MCF 10A (cell line): Measurements from ENCODE around the gene C19orf73. TPM values are rescaled to one million over a fixed set of nuclear protein-coding genes. Genes with fewer than 3 reads are reported as not detected.
A peak's percentile ranks its signal among the peaks of the same experiment; 100 is the strongest.

ENCODE experiments used
- BruUV-seq: library from RNA; stranded (reverse); fragments of 400-500 nt; replicated peaks from 2 replicates; lab custom pipeline; 2021; lab: Mats Ljungman, UMichigan
- CTCF ChIA-PET: fragments of 300-600 bp; sonication (Branson Sonifier 250); formaldehyde crosslinking; extraction: SDS; loops from one replicate; lab custom pipeline; 2021; ENCODE audit warnings: antibody characterized with exemption, inconsistent platforms; lab: Yijun Ruan, JAX
- POLR2A ChIA-PET: fragments of 300-600, 350-650 bp; sonication (Branson Sonifier 250); formaldehyde crosslinking; extraction: SDS; loops from one replicate; lab custom pipeline; 2020; ENCODE audit warnings: antibody characterized with exemption, inconsistent platforms; lab: Yijun Ruan, JAX
- DNase-seq: peaks from one replicate; pipeline ENCODE4 v3.0.0-alpha.2; 2018; ENCODE audit not compliant: unreplicated experiment
- H3K27ac Mint-ChIP-seq: one replicate; pipeline ENCODE4 v1.8.0; 2022; ENCODE audit warnings: mild to moderate bottlenecking, low read depth, mixed read lengths; ENCODE audit not compliant: unreplicated experiment
- H3K27me3 Mint-ChIP-seq: one replicate; pipeline ENCODE4 v1.8.0; 2022; ENCODE audit warnings: mixed read lengths; ENCODE audit not compliant: insufficient read depth, unreplicated experiment
- H3K36me3 Mint-ChIP-seq: one replicate; pipeline ENCODE4 v1.8.0; 2022; ENCODE audit warnings: mild to moderate bottlenecking, moderate library complexity, mixed read lengths; ENCODE audit not compliant: insufficient read depth, unreplicated experiment
- H3K4me1 Mint-ChIP-seq: one replicate; pipeline ENCODE4 v1.8.0; 2022; ENCODE audit warnings: mixed read lengths; ENCODE audit not compliant: insufficient read depth, unreplicated experiment
- H3K4me3 Mint-ChIP-seq: one replicate; pipeline ENCODE4 v1.8.0; 2022; ENCODE audit warnings: mild to moderate bottlenecking, moderate library complexity, mixed read lengths; ENCODE audit not compliant: unreplicated experiment
- H3K9me3 Mint-ChIP-seq: one replicate; pipeline ENCODE4 v1.8.0; 2022; ENCODE audit warnings: mixed read lengths; ENCODE audit not compliant: unreplicated experiment
- intact Hi-C: fragments of 100-400 bp; cut with micrococcal nuclease; formaldehyde crosslinking; loops from 2 replicates; pipeline ENCODE4 v1.14.1; 2022
- total RNA-seq: library from RNA; stranded (reverse); gene quantifications from 2 replicates; pipeline ENCODE4 v1.2.3, GENCODE V29; 2022
- TF ChIP-seq, protein P1 (sequence below): fragments of 200-600 bp; IDR thresholded peaks from one replicate; pipeline ENCODE4 v1.8.0; 2022; ENCODE audit warnings: antibody characterized with exemption, mild to moderate bottlenecking; ENCODE audit not compliant: unreplicated experiment

The C19orf73 gene
- total RNA-seq, 1 experiment from 2014 or later, result 3.2 TPM

DNA sequence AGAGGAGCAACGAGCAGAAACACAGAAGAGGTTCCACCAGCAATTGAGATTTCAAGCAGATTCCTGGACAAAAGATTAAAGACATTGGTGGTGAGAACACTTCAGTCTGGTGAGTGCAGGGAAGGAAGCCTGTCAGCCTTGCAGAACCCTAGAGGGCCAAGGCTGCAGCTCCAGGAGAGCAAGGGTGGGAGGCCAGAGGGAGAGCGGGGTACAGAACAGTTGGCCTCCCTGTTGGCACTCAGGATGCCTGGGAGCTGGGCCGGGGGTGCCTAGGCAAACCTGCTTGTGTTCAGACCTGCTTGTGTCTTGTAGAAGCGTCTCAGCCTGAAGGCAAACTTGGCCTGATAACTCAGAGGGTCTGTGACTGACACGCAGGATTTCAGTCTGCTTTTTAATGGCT is 9.9 kb downstream of the C19orf73 start:
- Mint-ChIP-seq H3K4me3 (no peak overlapping the region), H3K36me3 (peaks cover 66% of the 10 kb centered on the region), H3K9me3 (no peaks in the 10 kb centered on the region), H3K4me1 (peaks cover 11% of the 10 kb centered on the region), H3K27me3 (no peaks in the 10 kb centered on the region), H3K27ac (no peak overlapping the region)
- no peak for DNase-seq
- no TSS peak for BruUV-seq
- TF ChIP-seq, protein P1, sequence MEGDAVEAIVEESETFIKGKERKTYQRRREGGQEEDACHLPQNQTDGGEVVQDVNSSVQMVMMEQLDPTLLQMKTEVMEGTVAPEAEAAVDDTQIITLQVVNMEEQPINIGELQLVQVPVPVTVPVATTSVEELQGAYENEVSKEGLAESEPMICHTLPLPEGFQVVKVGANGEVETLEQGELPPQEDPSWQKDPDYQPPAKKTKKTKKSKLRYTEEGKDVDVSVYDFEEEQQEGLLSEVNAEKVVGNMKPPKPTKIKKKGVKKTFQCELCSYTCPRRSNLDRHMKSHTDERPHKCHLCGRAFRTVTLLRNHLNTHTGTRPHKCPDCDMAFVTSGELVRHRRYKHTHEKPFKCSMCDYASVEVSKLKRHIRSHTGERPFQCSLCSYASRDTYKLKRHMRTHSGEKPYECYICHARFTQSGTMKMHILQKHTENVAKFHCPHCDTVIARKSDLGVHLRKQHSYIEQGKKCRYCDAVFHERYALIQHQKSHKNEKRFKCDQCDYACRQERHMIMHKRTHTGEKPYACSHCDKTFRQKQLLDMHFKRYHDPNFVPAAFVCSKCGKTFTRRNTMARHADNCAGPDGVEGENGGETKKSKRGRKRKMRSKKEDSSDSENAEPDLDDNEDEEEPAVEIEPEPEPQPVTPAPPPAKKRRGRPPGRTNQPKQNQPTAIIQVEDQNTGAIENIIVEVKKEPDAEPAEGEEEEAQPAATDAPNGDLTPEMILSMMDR, result no peak
- intact Hi-C loops, result no loop called here
- POLR2A ChIA-PET, result interaction anchor here (0.8 kb wide), 1 partner anchor 33 kb away, joined by 5 read pairs; no protein-coding TSS in a partner anchor
- CTCF ChIA-PET, result interaction anchor here (0.7 to 1.3 kb wide), 3 partner anchors 9 to 34 kb away, joined by 3 to 6 read pairs (median 4); no protein-coding TSS in a partner anchor

DNA sequence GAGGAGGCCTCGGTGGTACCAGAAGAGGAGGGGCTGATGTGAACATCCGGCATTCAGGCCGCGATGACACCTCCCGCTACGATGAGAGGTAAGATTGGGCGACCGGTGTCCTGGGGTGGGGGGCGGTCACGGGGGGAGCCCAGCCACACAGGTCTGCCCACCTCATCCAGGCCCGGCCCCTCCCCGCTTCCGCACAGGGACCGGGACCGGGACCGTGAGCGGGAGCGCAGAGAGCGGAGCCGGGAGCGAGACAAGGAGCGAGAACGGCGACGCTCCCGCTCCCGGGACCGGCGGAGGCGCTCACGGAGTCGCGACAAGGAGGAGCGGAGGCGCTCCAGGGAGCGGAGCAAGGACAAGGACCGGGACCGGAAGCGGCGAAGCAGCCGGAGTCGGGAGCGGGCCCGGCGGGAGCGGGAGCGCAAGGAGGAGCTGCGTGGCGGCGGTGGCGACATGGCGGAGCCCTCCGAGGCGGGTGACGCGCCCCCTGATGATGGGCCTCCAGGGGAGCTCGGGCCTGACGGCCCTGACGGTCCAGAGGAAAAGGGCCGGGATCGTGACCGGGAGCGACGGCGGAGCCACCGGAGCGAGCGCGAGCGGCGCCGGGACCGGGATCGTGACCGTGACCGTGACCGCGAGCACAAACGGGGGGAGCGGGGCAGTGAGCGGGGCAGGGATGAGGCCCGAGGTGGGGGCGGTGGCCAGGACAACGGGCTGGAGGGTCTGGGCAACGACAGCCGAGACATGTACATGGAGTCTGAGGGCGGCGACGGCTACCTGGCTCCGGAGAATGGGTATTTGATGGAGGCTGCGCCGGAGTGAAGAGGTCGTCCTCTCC is 11.1 kb downstream of the C19orf73 start:
- POLR2A ChIA-PET, result interaction anchor here (0.8 kb wide), 1 partner anchor 35 kb away, joined by 5 read pairs; no protein-coding TSS in a partner anchor
- H3K9me3 Mint-ChIP-seq, result no peaks in the 10 kb centered on the region
- no peak overlapping the region for H3K4me3 Mint-ChIP-seq
- peaks cover 73% of the 10 kb centered on the region for H3K36me3 Mint-ChIP-seq
- BruUV-seq, result TSS peak; percentile 17
- TF ChIP-seq, protein P1, result no peak
- CTCF ChIA-PET, result interaction anchor here (0.5 to 1.3 kb wide), 8 partner anchors 8 to 322 kb away, joined by 3 to 7 read pairs (median 4); no protein-coding TSS in a partner anchor
- intact Hi-C loops, result no loop called here
- H3K27ac Mint-ChIP-seq, result no peak overlapping the region
- no peaks in the 10 kb centered on the region for H3K4me1 Mint-ChIP-seq
- DNase-seq, result no peak
- no peaks in the 10 kb centered on the region for H3K27me3 Mint-ChIP-seq

DNA sequence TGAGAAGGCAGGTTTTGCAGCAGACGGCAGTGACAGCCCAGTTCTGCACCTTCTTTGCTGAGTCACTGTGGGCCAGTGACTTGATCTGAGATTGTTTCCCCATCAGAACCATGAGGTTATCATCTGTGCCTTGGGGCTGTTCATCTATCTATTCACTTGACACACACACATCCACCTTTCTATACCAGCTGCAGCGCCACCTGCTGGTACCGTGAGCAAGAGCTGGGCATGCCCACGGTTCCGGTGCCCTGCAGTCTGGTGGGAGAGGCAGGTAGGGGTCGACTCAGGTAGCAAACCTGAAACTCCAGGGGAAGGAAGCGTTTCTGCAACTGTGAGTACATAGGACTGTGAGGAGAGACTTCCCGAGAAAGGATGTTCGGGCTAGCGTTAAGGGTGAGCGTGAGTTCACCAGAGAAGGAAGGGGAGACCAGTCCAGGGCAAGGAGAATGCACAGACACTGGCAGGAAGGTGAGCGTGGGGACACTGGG is 12.3 kb downstream of the C19orf73 start:
- POLR2A ChIA-PET, result interaction anchor here (1.1 kb wide), 1 partner anchor 20 kb away, joined by 4 read pairs; no protein-coding TSS in a partner anchor
- Mint-ChIP-seq H3K4me3 (no peak overlapping the region), H3K27ac (no peak overlapping the region), H3K36me3 (peaks cover 84% of the 10 kb centered on the region), H3K4me1 (no peaks in the 10 kb centered on the region), H3K27me3 (no peaks in the 10 kb centered on the region), H3K9me3 (no peaks in the 10 kb centered on the region)
- intact Hi-C loops, result no loop called here
- BruUV-seq, result no TSS peak
- CTCF ChIA-PET, result interaction anchor here (0.5 to 2.2 kb wide), 11 partner anchors 8 to 1819 kb away, joined by 3 to 12 read pairs (median 3); no protein-coding TSS in a partner anchor
- peak; percentile 71 for DNase-seq
- TF ChIP-seq, protein P1, result peak; percentile 75
